Mesothelial cell of epicardium (in vitro differentiated cells): ENCODE data around the gene FBXW7. TPM values are rescaled to one million over a fixed set of nuclear protein-coding genes. Genes with fewer than 3 reads are reported as not detected.

Source experiments
- DNase-seq, 2 experiments: peaks; one replicate each; pipeline ENCODE4 v3.0.0; 2021; ENCODE audit warnings: low spot score in 2 of 2; ENCODE audit not compliant: unreplicated experiment in 2 of 2
- H3K27ac Mint-ChIP-seq: 2 replicates; pipeline ENCODE4 v1.8.0; 2021; ENCODE audit warnings: mixed read lengths
- H3K27me3 Mint-ChIP-seq: 2 replicates; pipeline ENCODE4 v1.8.0; 2021; ENCODE audit warnings: low read depth, mixed read lengths
- H3K36me3 Mint-ChIP-seq: 2 replicates; pipeline ENCODE4 v1.8.0; 2021; ENCODE audit warnings: mixed read lengths
- H3K4me1 Mint-ChIP-seq: 2 replicates; pipeline ENCODE4 v1.8.0; 2021; ENCODE audit warnings: mixed read lengths
- H3K4me3 Mint-ChIP-seq: 2 replicates; pipeline ENCODE4 v1.8.0; 2021; ENCODE audit warnings: mild to moderate bottlenecking, moderate library complexity, mixed read lengths
- H3K9me3 Mint-ChIP-seq: 2 replicates; pipeline ENCODE4 v1.8.0; 2021; ENCODE audit warnings: mixed read lengths
- CTCF ChIP-seq: fragments of 200-600 bp; sonication (generic); IDR thresholded peaks from one replicate; pipeline ENCODE4 v1.5.0; 2021; ENCODE audit warnings: antibody characterized with exemption; ENCODE audit not compliant: unreplicated experiment
- total RNA-seq: library from RNA; stranded (reverse); gene quantifications from 3 replicates; pipeline ENCODE4 v1.2.1, GENCODE V29; 2021

Gene FBXW7
- total RNA-seq, 1 donor from 2014 or later, result 46.4 TPM

DNA sequence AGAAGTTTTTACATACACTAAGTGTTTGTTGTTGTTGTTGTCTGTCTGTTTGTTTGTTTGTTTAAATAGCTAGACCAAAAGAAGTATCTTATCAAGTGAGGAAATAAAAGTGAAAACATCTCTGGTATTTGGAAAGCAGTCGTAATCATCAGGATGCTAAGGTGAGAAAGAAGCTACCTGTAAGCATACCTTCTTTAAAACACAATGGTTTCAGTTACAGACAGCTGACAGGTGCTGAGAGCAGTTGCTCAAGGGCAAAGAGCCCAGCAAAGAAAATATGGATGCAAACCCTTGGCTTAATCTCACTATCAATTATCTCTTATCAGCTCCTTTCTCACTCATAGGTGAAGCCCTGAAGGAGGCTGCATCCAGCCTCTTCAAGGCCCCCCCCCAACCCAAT lies 42.8 kb upstream of the FBXW7 start:
- no peak overlapping the region for H3K4me3 Mint-ChIP-seq
- no peak for DNase-seq
- H3K27ac Mint-ChIP-seq, result no peak overlapping the region
- H3K4me1 Mint-ChIP-seq, result peaks cover 10% of the 10 kb centered on the region
- no peaks in the 10 kb centered on the region for H3K36me3 Mint-ChIP-seq
- peaks cover 4% of the 10 kb centered on the region for H3K9me3 Mint-ChIP-seq
- TF ChIP-seq CTCF, result no peak
- H3K27me3 Mint-ChIP-seq, result no peaks in the 10 kb centered on the region

GRCh38 chr4:152577708-152578396 lies 42.0 kb upstream of the FBXW7 start:
- Mint-ChIP-seq H3K27me3 (no peaks in the 10 kb centered on the region), H3K4me1 (peaks cover 15% of the 10 kb centered on the region), H3K27ac (no peak overlapping the region), H3K4me3 (no peak overlapping the region), H3K9me3 (peaks cover 7% of the 10 kb centered on the region), H3K36me3 (no peaks in the 10 kb centered on the region)
- no peak for DNase-seq
- TF ChIP-seq CTCF, result no peak

DNA sequence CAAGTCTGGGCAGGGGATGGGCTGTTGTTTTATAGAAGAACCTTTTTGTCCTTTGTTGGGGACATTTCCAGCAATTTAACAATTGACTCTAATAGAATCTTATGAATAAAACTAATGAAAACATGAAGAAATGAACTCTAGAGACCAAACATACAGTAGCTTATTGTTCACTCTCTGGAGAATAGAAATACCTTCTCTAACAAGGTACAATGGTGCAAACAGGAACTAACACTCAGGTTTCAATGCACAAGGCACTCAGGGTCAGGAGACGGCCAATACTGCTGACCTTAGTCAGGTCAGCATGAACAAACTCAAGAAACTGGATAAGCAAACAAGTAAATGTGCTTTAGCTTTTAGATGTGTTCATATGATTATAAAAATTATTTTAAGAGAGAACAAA lies 39.6 kb upstream of the FBXW7 start:
- Mint-ChIP-seq H3K36me3 (no peaks in the 10 kb centered on the region), H3K4me1 (peaks cover 21% of the 10 kb centered on the region), H3K27me3 (no peaks in the 10 kb centered on the region), H3K9me3 (peaks cover 3% of the 10 kb centered on the region), H3K27ac (no peak overlapping the region), H3K4me3 (no peak overlapping the region)
- DNase-seq, result no peak
- TF ChIP-seq CTCF, result no peak

DNA sequence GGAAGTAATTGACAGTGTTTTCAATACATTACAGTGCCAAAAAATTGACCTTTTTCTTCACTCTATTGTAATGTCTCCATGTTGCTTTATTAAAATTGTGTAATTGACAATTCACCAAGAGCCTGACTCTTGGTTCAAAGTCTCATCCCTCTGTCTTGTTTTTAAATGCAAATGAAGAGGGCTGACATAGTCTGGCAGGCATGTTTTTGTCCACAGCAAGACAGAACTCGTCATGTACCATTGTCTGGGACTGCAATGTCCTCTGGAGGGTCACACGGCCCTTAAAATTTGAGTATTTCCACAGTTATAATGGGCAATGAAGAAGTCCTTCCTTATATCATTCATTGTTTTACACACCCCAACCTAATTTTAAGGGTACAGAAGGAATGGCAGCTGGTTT lies 38.0 kb upstream of the FBXW7 start:
- no peak for TF ChIP-seq CTCF
- Mint-ChIP-seq H3K9me3 (peaks cover 7% of the 10 kb centered on the region), H3K36me3 (no peaks in the 10 kb centered on the region), H3K27ac (no peak overlapping the region), H3K27me3 (no peaks in the 10 kb centered on the region), H3K4me3 (no peak overlapping the region), H3K4me1 (peaks cover 21% of the 10 kb centered on the region)
- DNase-seq, result no peak

GRCh38 chr4:152572417-152573086 lies 36.7 kb upstream of the FBXW7 start:
- no peak for TF ChIP-seq CTCF
- H3K36me3 Mint-ChIP-seq, result no peaks in the 10 kb centered on the region
- no peak overlapping the region for H3K4me3 Mint-ChIP-seq
- peak overlapping the region; percentile 66 for H3K27ac Mint-ChIP-seq
- DNase-seq, result no peak
- peaks cover 7% of the 10 kb centered on the region for H3K9me3 Mint-ChIP-seq
- H3K4me1 Mint-ChIP-seq, result peaks cover 20% of the 10 kb centered on the region
- H3K27me3 Mint-ChIP-seq, result no peaks in the 10 kb centered on the region
